Kidney (tissue), 14 donors: ENCODE measurements around the gene SMC4. TPM values are rescaled to one million over a fixed set of nuclear protein-coding genes. Genes with fewer than 3 reads are reported as not detected.

Source experiments
- DNase-seq, 5 donors: peaks; one replicate each; pipeline ENCODE4 v3.0.0-alpha.2; 2013 to 2020
- FAIRE-seq: peaks from 2 replicates; lab custom pipeline; 2012; peaks lifted over from hg19 to GRCh38; lab: Jason Lieb, UNC
- H3K27ac ChIP-seq, 2 donors: one replicate each; pipeline ENCODE4 v1.7.0; 2013; ENCODE audit warnings: low read depth in 2 of 2, low read length in 2 of 2, inconsistent platforms in 1 of 2
- H3K27me3 ChIP-seq: one replicate; pipeline ENCODE4 v1.7.1; 2013; ENCODE audit warnings: low read length, inconsistent platforms; ENCODE audit not compliant: control insufficient read depth, insufficient read depth
- H3K36me3 ChIP-seq, 3 donors: one replicate each; pipeline versions ENCODE4 v1.7.0 to v1.7.1; 2013; ENCODE audit warnings: low read length in 3 of 3, control low read depth in 1 of 3, inconsistent platforms in 1 of 3; ENCODE audit not compliant: insufficient read depth in 3 of 3, control insufficient read depth in 2 of 3
- H3K4me1 ChIP-seq, 3 donors: one replicate each; pipeline versions ENCODE4 v1.7.0 to v1.7.1; 2013; ENCODE audit warnings: low read length in 3 of 3, inconsistent platforms in 1 of 3, low read depth in 1 of 3; ENCODE audit not compliant: control insufficient read depth in 2 of 3, insufficient read depth in 2 of 3
- H3K4me3 ChIP-seq, 3 donors: one replicate each; pipeline versions ENCODE4 v1.7.0 to v1.8.1; 2013; ENCODE audit warnings: low read length in 3 of 3, control low read depth in 1 of 3, inconsistent platforms in 1 of 3
- H3K9ac ChIP-seq, 3 donors: one replicate each; pipeline versions ENCODE4 v1.7.0 to v1.7.1; 2013; ENCODE audit warnings: low read length in 3 of 3, control low read depth in 1 of 3, inconsistent platforms in 1 of 3
- H3K9me3 ChIP-seq, 3 donors: one replicate each; pipeline versions ENCODE4 v1.7.0 to v1.7.1; 2013; ENCODE audit warnings: low read length in 3 of 3, control low read depth in 1 of 3, inconsistent platforms in 1 of 3; ENCODE audit not compliant: control insufficient read depth in 2 of 3, insufficient read depth in 1 of 3
- CTCF ChIP-seq: IDR thresholded peaks from 3 replicates; pipeline ENCODE4 v1.5.1; 2012; ENCODE audit warnings: mild to moderate bottlenecking, moderate library complexity, borderline replicate concordance; ENCODE audit not compliant: insufficient read depth; ENCODE audit errors: extremely low read depth
- intact Hi-C: fragments of 100-400 bp; cut with DNase I; formaldehyde crosslinking; loops from one replicate; pipeline ENCODE4 v1.11.1; 2022
- polyA plus RNA-seq: library from polyadenylated mRNA; stranded (reverse); fragments of 350-450 nt; fragmentation: Illumina TruSeq; extraction: RNeasy Lipid Tissue Mini Kit (QIAGEN cat#74804); gene quantifications from one replicate; pipeline ENCODE4 v1.2.3, GENCODE V29; 2014; ENCODE audit warnings: low read depth, low replicate concordance; ENCODE audit not compliant: insufficient read depth
- total RNA-seq: library from RNA; stranded (reverse); fragmentation: NEBNext Ultra II Directional; extraction: Animal tissue kit (Norgen Biotek cat#: 25700); gene quantifications from one replicate; pipeline ENCODE4 v1.2.1, GENCODE V29; 2021
- donor health status: control.
- donor health status: control.
- donor health status: control.
- donor health status: control.
- donor health status: control.
- donor health status: DM: yes; HTN: yes; CAD: no.
- donor health status: Normal renal cell carcinoma (clear cell type).

The SMC4 gene
- total and polyA plus RNA-seq, 2 donors from 2014 or later, result 7.4 to 24.5 TPM

GRCh38 chr3:160384639-160385318 is 14.7 kb upstream of the SMC4 start:
- no peaks in the 10 kb centered on the region for H3K27me3 ChIP-seq
- no peak for TF ChIP-seq CTCF
- H3K27ac ChIP-seq, result no peak overlapping the region
- FAIRE-seq (no peak), DNase-seq (no peak)
- H3K4me3 ChIP-seq, result no peak overlapping the region
- no peaks in the 10 kb centered on the region for H3K36me3 ChIP-seq
- H3K4me1 ChIP-seq, result no peaks in the 10 kb centered on the region
- intact Hi-C loops, result no loop called here
- H3K9ac ChIP-seq, result no peak overlapping the region
- H3K9me3 ChIP-seq, result no peaks in the 10 kb centered on the region

GRCh38 chr3:160390565-160391138 is 8.8 kb upstream of the SMC4 start:
- Histone ChIP-seq H3K4me3 (no peak overlapping the region), H3K27ac (no peak overlapping the region), H3K4me1 (no peaks in the 10 kb centered on the region), H3K9ac (no peak overlapping the region), H3K9me3 (no peaks in the 10 kb centered on the region), H3K36me3 (no peaks in the 10 kb centered on the region), H3K27me3 (no peaks in the 10 kb centered on the region)
- intact Hi-C loops, result no loop called here
- no peak for DNase-seq
- FAIRE-seq, result no peak
- no peak for TF ChIP-seq CTCF

- intact Hi-C loops, result no loop called here
- TF ChIP-seq CTCF, result no peak
- no peak overlapping the region for H3K27ac ChIP-seq
- DNase-seq, result no peak
- H3K4me1 ChIP-seq, result no peaks in the 10 kb centered on the region
- no peak overlapping the region for H3K9ac ChIP-seq
- no peaks in the 10 kb centered on the region for H3K27me3 ChIP-seq
- no peaks in the 10 kb centered on the region for H3K36me3 ChIP-seq
- H3K4me3 ChIP-seq, result no peak overlapping the region
- no peaks in the 10 kb centered on the region for H3K9me3 ChIP-seq
- no peak for FAIRE-seq
Observed at GRCh38 chr3:160392798-160393197, 6.7 kb upstream of the SMC4 start.
